GM12874 (cell line): ENCODE data around the gene LPAR1.

Experiments used
- TF ChIP-seq, protein P1 (sequence below): IDR thresholded peaks from 2 replicates; pipeline ENCODE4 v1.5.1; 2011; ENCODE audit warnings: low read depth, mild to moderate bottlenecking, control low read depth, low read length, moderate library complexity; ENCODE audit not compliant: insufficient read depth

LPAR1 gene

DNA sequence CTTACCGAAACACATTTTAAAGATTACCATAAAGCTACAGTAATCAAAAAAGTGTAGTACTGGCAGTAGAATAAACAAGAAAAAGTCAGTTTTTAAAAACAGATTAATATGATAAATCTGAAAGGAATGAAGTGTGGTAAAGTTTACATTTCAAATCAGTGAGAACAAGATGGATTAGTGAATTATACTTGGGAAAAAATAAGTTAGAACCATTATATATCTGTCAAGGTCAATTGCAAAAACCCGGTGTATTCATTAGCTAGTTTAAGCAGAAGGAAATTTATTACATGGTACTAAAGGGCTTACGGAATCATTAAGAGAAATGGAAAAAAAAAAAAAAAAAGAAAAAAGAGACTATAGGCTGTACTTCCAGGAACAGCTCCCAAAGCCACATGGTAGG is 205.3 kb downstream of the LPAR1 start:
- TF ChIP-seq, protein P1, sequence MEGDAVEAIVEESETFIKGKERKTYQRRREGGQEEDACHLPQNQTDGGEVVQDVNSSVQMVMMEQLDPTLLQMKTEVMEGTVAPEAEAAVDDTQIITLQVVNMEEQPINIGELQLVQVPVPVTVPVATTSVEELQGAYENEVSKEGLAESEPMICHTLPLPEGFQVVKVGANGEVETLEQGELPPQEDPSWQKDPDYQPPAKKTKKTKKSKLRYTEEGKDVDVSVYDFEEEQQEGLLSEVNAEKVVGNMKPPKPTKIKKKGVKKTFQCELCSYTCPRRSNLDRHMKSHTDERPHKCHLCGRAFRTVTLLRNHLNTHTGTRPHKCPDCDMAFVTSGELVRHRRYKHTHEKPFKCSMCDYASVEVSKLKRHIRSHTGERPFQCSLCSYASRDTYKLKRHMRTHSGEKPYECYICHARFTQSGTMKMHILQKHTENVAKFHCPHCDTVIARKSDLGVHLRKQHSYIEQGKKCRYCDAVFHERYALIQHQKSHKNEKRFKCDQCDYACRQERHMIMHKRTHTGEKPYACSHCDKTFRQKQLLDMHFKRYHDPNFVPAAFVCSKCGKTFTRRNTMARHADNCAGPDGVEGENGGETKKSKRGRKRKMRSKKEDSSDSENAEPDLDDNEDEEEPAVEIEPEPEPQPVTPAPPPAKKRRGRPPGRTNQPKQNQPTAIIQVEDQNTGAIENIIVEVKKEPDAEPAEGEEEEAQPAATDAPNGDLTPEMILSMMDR, result no peak

DNA sequence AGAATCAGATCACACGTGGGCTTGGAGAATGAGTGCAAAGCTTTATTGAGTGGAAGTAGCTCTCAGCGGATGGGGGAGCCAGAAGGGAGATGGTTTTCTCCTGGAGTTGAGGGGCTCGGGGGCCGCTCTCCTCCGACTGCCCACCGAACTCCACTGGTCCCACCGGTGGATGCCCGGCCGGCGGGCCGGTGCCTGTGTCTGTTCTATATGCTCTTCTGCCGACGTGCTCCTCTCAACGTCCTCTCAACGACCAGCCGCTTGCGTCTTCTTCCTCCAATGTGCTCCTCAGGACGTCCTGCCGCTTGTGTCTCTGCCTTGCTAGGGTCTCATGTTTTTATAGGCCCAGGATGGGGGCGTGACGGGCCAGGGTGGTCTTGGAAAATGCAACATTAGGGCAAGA is 207.8 kb downstream of the LPAR1 start:
- TF ChIP-seq, protein P1, result no peak

DNA sequence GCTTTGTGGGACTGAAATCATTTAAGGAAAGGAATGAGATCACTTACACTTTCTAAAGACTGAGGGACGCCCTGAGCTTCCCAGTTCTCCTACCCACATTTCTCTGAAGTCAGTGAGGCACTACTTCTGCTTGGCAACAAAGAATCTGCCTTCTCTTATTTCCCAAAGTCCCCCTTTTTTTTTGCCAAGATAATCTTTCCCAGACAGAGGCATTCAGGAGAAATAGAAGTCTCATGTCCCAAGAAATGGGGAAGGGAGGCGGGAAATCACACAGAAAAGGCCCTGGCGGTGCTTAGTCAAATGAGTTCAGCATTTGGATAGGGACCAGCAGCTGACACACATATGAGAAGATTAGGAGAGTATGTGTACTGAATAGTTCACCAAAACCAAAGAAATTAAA is 210.0 kb downstream of the LPAR1 start:
- TF ChIP-seq, protein P1, result no peak

DNA sequence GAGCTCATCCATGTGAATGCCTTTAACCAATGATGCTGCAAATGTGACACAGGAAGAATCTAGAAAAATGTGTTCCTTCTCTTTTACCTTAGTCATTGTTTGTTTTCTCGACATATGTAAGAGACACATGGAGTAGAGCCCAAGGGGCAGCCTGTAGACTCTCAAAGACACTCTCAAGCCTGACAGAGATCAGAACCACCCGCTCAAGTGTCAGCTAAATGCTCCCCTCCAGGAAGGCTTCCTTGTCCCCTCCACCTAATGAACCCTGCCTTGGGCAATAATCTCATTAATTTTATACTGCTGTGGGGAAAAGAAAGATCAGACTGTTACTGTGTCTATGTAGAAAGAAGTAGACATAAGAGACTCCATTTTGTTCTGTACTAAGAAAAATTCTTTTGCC is 212.3 kb downstream of the LPAR1 start:
- TF ChIP-seq, protein P1, result no peak
